HG03342 (cell line): ENCODE measurements around the gene CGAS.
A peak's percentile ranks its signal among the peaks of the same experiment; 100 is the strongest.
"Not testable (repeated sequence)": the region's sequence is repeated elsewhere in the genome, so short reads cannot be mapped to it uniquely, and the experiment has no call there.

Experiments
- ATAC-seq: cut with Tn5 transposase; IDR thresholded peaks from one replicate; pipeline ENCODE4 v1.9.1; 2021; ENCODE audit warnings: mild to moderate bottlenecking, moderate library complexity; ENCODE audit not compliant: unreplicated experiment

CGAS gene

GRCh38 chr6:73400656-73401055 is 51.4 kb downstream of the CGAS start:
- ATAC-seq, result no peak

GRCh38 chr6:73395875-73396274 is 56.2 kb downstream of the CGAS start:
- no peak for ATAC-seq

GRCh38 chr6:73394577-73395354 is 57.3 kb downstream of the CGAS start, which contains the start of gene DDX43:
DDX43 (plus strand) TSS chr6:73394828; CDS start chr6:73394906, 78 bp downstream.
- no peak for ATAC-seq

GRCh38 chr6:73393278-73393677 is 58.8 kb downstream of the CGAS start:
- no peak for ATAC-seq

GRCh38 chr6:73392188-73392587 is 59.9 kb downstream of the CGAS start:
- not testable (repeated sequence) for ATAC-seq

- no peak for ATAC-seq
Observed at GRCh38 chr6:73391675-73392074, 60.4 kb downstream of the CGAS start.

GRCh38 chr6:73389854-73390253 is 62.2 kb downstream of the CGAS start:
- ATAC-seq, result no peak

GRCh38 chr6:73388800-73389512 is 63.1 kb downstream of the CGAS start:
- ATAC-seq, result peak; percentile 67

- peak; percentile 15 for ATAC-seq
Observed at GRCh38 chr6:73388433-73388799, 63.7 kb downstream of the CGAS start.

- ATAC-seq, result no peak
Observed at GRCh38 chr6:73382462-73383113, 69.5 kb downstream of the CGAS start.

GRCh38 chr6:73381531-73381930 is 70.6 kb downstream of the CGAS start:
- ATAC-seq, result not testable (repeated sequence)

- ATAC-seq, result no peak
Observed at GRCh38 chr6:73377225-73377624, 74.9 kb downstream of the CGAS start.

GRCh38 chr6:73375216-73375615 is 76.9 kb downstream of the CGAS start:
- ATAC-seq, result no peak
